ENCODE results near the gene SRC. TPM values are rescaled to one million over a fixed set of nuclear protein-coding genes. Genes with fewer than 3 reads are reported as not detected.

The SRC gene
- total and polyA plus RNA-seq, 2 of the 8 experiments (the other 6 are each of a cell fraction or from before 2014, with no cell fraction given), result 27.6 to 28.8 TPM

- WGBS, 2 experiments (ENCODE audit: extremely low coverage in 1 of 2, insufficient coverage in 1 of 2, insufficient read length in 1 of 2, insufficient replicate concordance in 2 of 2, low coverage in 1 of 2, low lambda C conversion rate in 2 of 2, missing lambda C conversion rate in 1 of 2), result 91% methylated on average over 5 of the region's 5 CpGs; no CpG with 5 or more reads in 1 of the 2 experiments
- H3K27ac ChIP-seq (ENCODE audit: low read depth, low read length), result no peak overlapping the region
- no peak overlapping the region for H3K9ac ChIP-seq (replicated peaks in 1 of 4; ENCODE audit: extremely low read depth in 1 of 4, low read depth in 3 of 4, low read length in 3 of 4)
- H3K79me2 ChIP-seq (ENCODE audit: control insufficient read depth in 1 of 2, insufficient read depth in 2 of 2, low read length in 2 of 2), result no peaks in the 10 kb centered on the region
- H3K23me2 ChIP-seq (ENCODE audit: low read depth, low read length), result no peaks in the 10 kb centered on the region
- peaks cover 2 to 9% (median 7%) of the 10 kb centered on the region in 4 experiments; a peak in 5 of 7 replicates for H3K4me1 ChIP-seq (replicated peaks in 1 of 4; ENCODE audit: control insufficient read depth in 3 of 4, insufficient read depth in 4 of 4, low read length in 3 of 4)
- ChIA-PET POLR2A (ENCODE audit: partially characterized antibody) (interaction anchor here (0.9 to 2.7 kb wide), 4 partner anchors 13 to 36 kb away, joined by 3 to 6 read pairs (median 3); partner anchors contain the start of gene MANBAL), CTCF (ENCODE audit: partially characterized antibody) (interaction anchor here (0.8 to 1.1 kb wide), 2 partner anchors 8 to 15 kb away, joined by 3 to 5 read pairs; no protein-coding TSS in a partner anchor)
- no peak overlapping the region for H2BK120ac ChIP-seq (replicated peaks; ENCODE audit: low read depth, low read length)
- H2AFZ ChIP-seq (ENCODE audit: low read length), result no peak overlapping the region
- no peaks in the 10 kb centered on the region for H4K20me1 ChIP-seq (replicated peaks in 1 of 2; ENCODE audit: control insufficient read depth in 1 of 2, insufficient read depth in 2 of 2, low read length in 2 of 2)
- H3K56ac ChIP-seq (replicated peaks; ENCODE audit: insufficient read length, low read depth, low read length), result no peak overlapping the region
- H4K5ac ChIP-seq (ENCODE audit: insufficient read length, low read depth, low read length), result no peak overlapping the region
- 0 out of 2 replicates have a peak overlapping the region, but pooled peaks have one; percentile 17 for H2BK12ac ChIP-seq (ENCODE audit: low read depth, low read length)
- H3K4ac ChIP-seq (replicated peaks; ENCODE audit: insufficient read length, low read depth, low read length), result no peak overlapping the region
- H3K27me3 ChIP-seq (replicated peaks in 1 of 4; ENCODE audit: control insufficient read depth in 3 of 4, extremely low read depth in 1 of 4, insufficient read depth in 3 of 4, low read length in 3 of 4), result no peaks in the 10 kb centered on the region
- H3K36me3 ChIP-seq (ENCODE audit: control insufficient read depth in 2 of 4, insufficient read depth in 4 of 4, low read length in 3 of 4), result peaks cover 0 to 8% (median under 1%) of the 10 kb centered on the region in 4 experiments; a peak in 3 of 8 replicates
- peaks cover 6% of the 10 kb centered on the region; the same call in 1 of the 2 replicates for H3K79me1 ChIP-seq (ENCODE audit: low read depth, low read length)
- H2BK5ac ChIP-seq (ENCODE audit: low read depth, low read length), result peak overlapping the region; percentile 66; the same call in 1 of the 2 replicates
- H3K4me2 ChIP-seq (ENCODE audit: insufficient read depth in 1 of 2, low read depth in 2 of 2, low read length in 2 of 2), result no peak overlapping the region
- H3K18ac ChIP-seq (ENCODE audit: extremely low read depth, low read length), result no peak overlapping the region; the same call in 1 of the 2 replicates
- no peak overlapping the region for H2AK5ac ChIP-seq (ENCODE audit: low read depth, low read length)
- H2BK20ac ChIP-seq (ENCODE audit: low read length), result no peak overlapping the region
- H2BK15ac ChIP-seq (ENCODE audit: low read length), result no peak overlapping the region
- DNase-seq (ENCODE audit: low read depth in 1 of 2, low spot score in 2 of 2) (no peak), FAIRE-seq (no peak)
- no peak overlapping the region for H3K14ac ChIP-seq (ENCODE audit: insufficient read length)
- no peak overlapping the region for H3K23ac ChIP-seq (ENCODE audit: insufficient read length)
- no peaks in the 10 kb centered on the region for H3K9me3 ChIP-seq (ENCODE audit: insufficient read depth in 2 of 2, low read depth in 1 of 2, low read length in 1 of 2)
- H4K8ac ChIP-seq (ENCODE audit: extremely low read depth, insufficient read depth, low read length), result no peak overlapping the region
- H4K91ac ChIP-seq (replicated peaks; ENCODE audit: insufficient read length, low read length), result no peak overlapping the region
- no peak overlapping the region for H3K4me3 ChIP-seq (ENCODE audit: extremely low read depth in 1 of 4, insufficient read depth in 2 of 4, low read depth in 3 of 4, low read length in 4 of 4)
- TF ChIP-seq JUND (IDR thresholded peaks at IDR 0.05; ENCODE audit: low read length), result no peak
- TF ChIP-seq TEAD4 (IDR thresholded peaks at IDR 0.05; ENCODE audit: low read depth, low read length), result no peak
- TF ChIP-seq, protein P1, sequence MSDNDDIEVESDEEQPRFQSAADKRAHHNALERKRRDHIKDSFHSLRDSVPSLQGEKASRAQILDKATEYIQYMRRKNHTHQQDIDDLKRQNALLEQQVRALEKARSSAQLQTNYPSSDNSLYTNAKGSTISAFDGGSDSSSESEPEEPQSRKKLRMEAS (IDR thresholded peaks at IDR 0.05), result no peak
- no peak for TF ChIP-seq GABPA (IDR thresholded peaks at IDR 0.05; ENCODE audit: borderline replicate concordance, insufficient read depth, low read length)
- no peak for TF ChIP-seq NANOG (IDR thresholded peaks at IDR 0.05; ENCODE audit: insufficient read depth, low read depth, low read length, poor library complexity, severe bottlenecking)
- TF ChIP-seq ASH2L (IDR thresholded peaks at IDR 0.05; ENCODE audit: low read length), result no peak
- TF ChIP-seq POU5F1 (IDR thresholded peaks at IDR 0.05; ENCODE audit: low read depth, low read length), result no peak
- TF ChIP-seq CBX5 (IDR thresholded peaks at IDR 0.05; ENCODE audit: low read depth, low read length), result no peak
- TF ChIP-seq, protein P2, sequence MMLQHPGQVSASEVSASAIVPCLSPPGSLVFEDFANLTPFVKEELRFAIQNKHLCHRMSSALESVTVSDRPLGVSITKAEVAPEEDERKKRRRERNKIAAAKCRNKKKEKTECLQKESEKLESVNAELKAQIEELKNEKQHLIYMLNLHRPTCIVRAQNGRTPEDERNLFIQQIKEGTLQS (IDR thresholded peaks at IDR 0.05; ENCODE audit: insufficient read depth, low read depth, low read length), result no peak
- TF ChIP-seq ZNF274 (IDR thresholded peaks at IDR 0.05; ENCODE audit: borderline replicate concordance, extremely low read depth, low read length), result no peak
Measured at GRCh38 chr20:37316775-37317170, 29.2 kb upstream of the SRC start.

All from H1 (cell line).